ENCODE measurements around the gene STMN1.

DNA sequence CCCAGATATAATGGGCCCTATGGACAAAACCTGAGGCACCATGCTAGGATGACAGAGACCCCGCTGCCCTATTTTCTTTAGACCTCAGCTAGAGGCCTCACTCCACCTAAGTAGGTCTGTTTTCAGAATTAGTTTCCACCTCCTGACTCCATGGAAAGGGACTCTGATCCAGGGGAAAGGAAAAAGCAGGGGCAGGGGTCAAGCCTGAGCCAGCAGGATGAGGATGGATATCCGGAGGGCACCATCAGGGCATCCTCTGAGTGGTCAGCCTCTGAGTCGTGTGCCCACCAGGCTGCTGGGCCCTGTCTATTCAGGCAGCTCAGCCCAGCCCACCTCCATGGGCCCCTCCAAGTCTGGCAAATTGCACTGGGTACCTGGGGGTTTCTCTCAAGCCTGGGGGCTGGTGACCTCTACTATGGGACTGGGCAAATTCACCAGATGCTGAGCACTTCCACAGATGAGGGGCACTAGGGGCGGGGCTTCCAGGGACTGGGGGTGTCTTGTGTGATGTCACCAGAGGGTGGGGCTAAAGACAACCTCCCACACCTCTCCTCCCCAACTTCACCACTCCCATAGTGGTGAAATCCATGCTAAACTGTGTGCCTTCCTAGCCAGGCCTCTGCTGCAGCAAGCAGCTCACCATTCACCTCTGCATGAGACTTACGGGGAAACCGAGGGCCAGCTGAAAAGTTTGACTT, 36.2 kb downstream of the STMN1 start:
- TF ChIP-seq, protein P1, sequence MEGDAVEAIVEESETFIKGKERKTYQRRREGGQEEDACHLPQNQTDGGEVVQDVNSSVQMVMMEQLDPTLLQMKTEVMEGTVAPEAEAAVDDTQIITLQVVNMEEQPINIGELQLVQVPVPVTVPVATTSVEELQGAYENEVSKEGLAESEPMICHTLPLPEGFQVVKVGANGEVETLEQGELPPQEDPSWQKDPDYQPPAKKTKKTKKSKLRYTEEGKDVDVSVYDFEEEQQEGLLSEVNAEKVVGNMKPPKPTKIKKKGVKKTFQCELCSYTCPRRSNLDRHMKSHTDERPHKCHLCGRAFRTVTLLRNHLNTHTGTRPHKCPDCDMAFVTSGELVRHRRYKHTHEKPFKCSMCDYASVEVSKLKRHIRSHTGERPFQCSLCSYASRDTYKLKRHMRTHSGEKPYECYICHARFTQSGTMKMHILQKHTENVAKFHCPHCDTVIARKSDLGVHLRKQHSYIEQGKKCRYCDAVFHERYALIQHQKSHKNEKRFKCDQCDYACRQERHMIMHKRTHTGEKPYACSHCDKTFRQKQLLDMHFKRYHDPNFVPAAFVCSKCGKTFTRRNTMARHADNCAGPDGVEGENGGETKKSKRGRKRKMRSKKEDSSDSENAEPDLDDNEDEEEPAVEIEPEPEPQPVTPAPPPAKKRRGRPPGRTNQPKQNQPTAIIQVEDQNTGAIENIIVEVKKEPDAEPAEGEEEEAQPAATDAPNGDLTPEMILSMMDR (conservative IDR thresholded peaks at IDR 0.05) = no peak
- TF ChIP-seq ZFX (IDR thresholded peaks at IDR 0.05) = no peak
